Keratinocyte (primary cell): Measurements from ENCODE around the gene FRS3. TPM values are rescaled to one million over a fixed set of nuclear protein-coding genes. Genes with fewer than 3 reads are reported as not detected.

Experiments
- DNase-seq: peaks from one replicate; pipeline ENCODE4 v3.0.0-alpha.2; 2011; ENCODE audit warnings: low read depth, missing footprints, low spot score
- FAIRE-seq: peaks from 2 replicates; lab custom pipeline; 2011; peaks lifted over from hg19 to GRCh38; lab: Jason Lieb, UNC
- H2AFZ ChIP-seq: 2 replicates; pipeline ENCODE4 v1.6.0; 2012; ENCODE audit warnings: low read length, control low read depth, inconsistent platforms; ENCODE audit not compliant: control insufficient read depth
- H3K27ac ChIP-seq: 2 replicates; pipeline ENCODE4 v1.5.1; 2011; ENCODE audit warnings: low read length; ENCODE audit not compliant: control insufficient read depth, insufficient read depth
- H3K27me3 ChIP-seq: 3 replicates; pipeline ENCODE4 v1.6.0; 2011; ENCODE audit warnings: low read length; ENCODE audit not compliant: control insufficient read depth, insufficient read depth; ENCODE audit errors: extremely low read depth
- H3K36me3 ChIP-seq, 2 experiments: 2 replicates in 1 of 2; 3 replicates in 1 of 2; pipeline ENCODE4 v1.5.1; 2011; ENCODE audit warnings: low read length in 2 of 2, mild to moderate bottlenecking in 1 of 2; ENCODE audit not compliant: control insufficient read depth in 2 of 2, insufficient read depth in 2 of 2; ENCODE audit errors: extremely low read depth in 1 of 2
- H3K4me1 ChIP-seq: 3 replicates; pipeline ENCODE4 v1.5.1; 2011; ENCODE audit warnings: low read length; ENCODE audit not compliant: control insufficient read depth, insufficient read depth; ENCODE audit errors: extremely low read depth
- H3K4me2 ChIP-seq: 3 replicates; pipeline ENCODE4 v1.6.0; 2011; ENCODE audit warnings: low read depth, low read length; ENCODE audit not compliant: control insufficient read depth, insufficient read depth; ENCODE audit errors: extremely low read depth
- H3K4me3 ChIP-seq, 3 experiments: fragments of 200-600 bp in 1 of 3; sonication (generic) in 1 of 3; 2 replicates in 2 of 3; 3 replicates in 1 of 3; pipeline ENCODE4 v1.5.1; 2011 to 2016; ENCODE audit warnings: low read length in 3 of 3, mild to moderate bottlenecking in 3 of 3, control low read depth in 2 of 3, inconsistent platforms in 1 of 3, low read depth in 1 of 3, mixed read lengths in 1 of 3, mixed run types in 1 of 3, moderate library complexity in 1 of 3; ENCODE audit not compliant: control insufficient read depth in 2 of 3, insufficient read depth in 2 of 3; ENCODE audit errors: extremely low read depth in 1 of 3
- H3K79me2 ChIP-seq: 2 replicates; pipeline ENCODE4 v1.6.0; 2012; ENCODE audit warnings: low read length; ENCODE audit not compliant: control insufficient read depth, insufficient read depth
- H3K9ac ChIP-seq: 3 replicates; pipeline ENCODE4 v1.6.0; 2011; ENCODE audit warnings: low read length; ENCODE audit not compliant: control insufficient read depth, insufficient read depth; ENCODE audit errors: extremely low read depth
- H3K9me1 ChIP-seq: 3 replicates; pipeline ENCODE4 v1.6.0; 2011; ENCODE audit warnings: low read length; ENCODE audit not compliant: control insufficient read depth, insufficient read depth; ENCODE audit errors: extremely low read depth
- H3K9me3 ChIP-seq: 2 replicates; pipeline ENCODE4 v1.5.1; 2012; ENCODE audit warnings: low read depth, low read length; ENCODE audit not compliant: control insufficient read depth
- H4K20me1 ChIP-seq: 3 replicates; pipeline ENCODE4 v1.6.0; 2011; ENCODE audit warnings: low read length; ENCODE audit not compliant: control insufficient read depth, insufficient read depth; ENCODE audit errors: extremely low read depth
- CTCF ChIP-seq, 3 experiments: IDR thresholded peaks in 1 of 3; conservative IDR thresholded peaks in 1 of 3; optimal IDR thresholded peaks in 1 of 3; 2 replicates in 2 of 3; 3 replicates in 1 of 3; pipeline versions ENCODE3 to v1.5.1; 2011; ENCODE audit warnings: low read length in 3 of 3, mild to moderate bottlenecking in 3 of 3, moderate library complexity in 2 of 3, control low read depth in 1 of 3, inconsistent platforms in 1 of 3; ENCODE audit not compliant: insufficient read depth in 2 of 3; ENCODE audit errors: extremely low read depth in 1 of 3
- EZH2 ChIP-seq: IDR thresholded peaks from one replicate; pipeline ENCODE4 v1.6.1; 2012; ENCODE audit warnings: inconsistent platforms, mild to moderate bottlenecking, low read length, moderate library complexity
- dilution Hi-C: fragments of 300-500 bp; cut with MboI; formaldehyde crosslinking; loops from one replicate; pipeline ENCODE4 v1.7.0; 2020; ENCODE audit warnings: low sequenced_read_pairs; ENCODE audit not compliant: extremely low pct_ligation_motif_present
- polyA plus RNA-seq, 5 experiments: library from polyadenylated mRNA; depleted of rRNA in 3 of 5; stranded (reverse) in 3 of 5; stranded (forward) in 1 of 5; unstranded in 1 of 5; fragments of >200 nt; gene quantifications; 1 replicate in 1 of 5; 2 replicates in 3 of 5; 3 replicates in 1 of 5; pipeline versions ENCODE4 v1.2.1 to v1.2.3, GENCODE V29; 2011 to 2012; ENCODE audit warnings: missing spikeins in 2 of 5, low read depth in 1 of 5, low replicate concordance in 1 of 5

FRS3 gene
- polyA plus RNA-seq, 1 donor (not counting 4 experiments of a cell fraction or from before 2014, with no cell fraction given): 2.0 TPM

DNA sequence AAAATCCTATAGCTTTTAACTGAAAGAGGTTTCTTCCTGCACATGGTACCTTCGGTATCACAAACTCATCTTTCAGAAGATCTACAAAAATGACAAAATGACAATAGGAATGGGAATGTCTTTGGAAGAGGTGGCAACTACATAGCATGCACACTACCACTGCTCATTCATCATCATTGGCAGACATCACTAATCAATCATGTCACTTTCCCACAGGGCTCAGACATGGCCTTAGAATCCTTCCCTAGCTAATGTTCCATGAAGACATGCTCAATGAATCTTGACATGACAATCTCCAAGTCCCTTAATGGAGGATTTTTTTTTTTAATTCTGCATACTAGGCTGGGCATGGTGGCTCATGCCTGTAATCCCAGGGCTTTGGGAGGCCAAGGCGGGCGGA lies 29.3 kb downstream of the FRS3 start:
- Histone ChIP-seq H3K4me3 (no peak overlapping the region), H3K9ac (no peak overlapping the region), H3K4me2 (no peak overlapping the region), H3K27ac (no peak overlapping the region), H3K36me3 (no peaks in the 10 kb centered on the region), H3K27me3 (peaks cover 6% of the 10 kb centered on the region), H3K9me1 (no peaks in the 10 kb centered on the region), H3K79me2 (no peaks in the 10 kb centered on the region), H3K4me1 (no peaks in the 10 kb centered on the region), H2AFZ (no peak overlapping the region), H3K9me3 (no peaks in the 10 kb centered on the region), H4K20me1 (no peaks in the 10 kb centered on the region)
- DNase-seq: no peak
- no peak for TF ChIP-seq CTCF (optimal IDR thresholded peaks at IDR 0.05 in 1 of 3, IDR thresholded peaks at IDR 0.05 in 1 of 3, conservative IDR thresholded peaks at IDR 0.05 in 1 of 3; ENCODE audit: extremely low read depth in 1 of 3, insufficient read depth in 2 of 3, low read length in 3 of 3)
- no peak for TF ChIP-seq EZH2
- FAIRE-seq: no peak
- dilution Hi-C loops: no loop called here

GRCh38 chr6:41748542-41748941 lies 31.2 kb downstream of the FRS3 start:
- dilution Hi-C loops: no loop called here
- no peak for TF ChIP-seq CTCF (optimal IDR thresholded peaks at IDR 0.05 in 1 of 3, IDR thresholded peaks at IDR 0.05 in 1 of 3, conservative IDR thresholded peaks at IDR 0.05 in 1 of 3; ENCODE audit: extremely low read depth in 1 of 3, insufficient read depth in 2 of 3, low read length in 3 of 3)
- TF ChIP-seq EZH2: no peak
- FAIRE-seq: no peak

More at GRCh38 chr6:41748542-41748941, 31.2 kb downstream of the FRS3 start:
- Histone ChIP-seq H3K27ac (no peak overlapping the region), H3K9me1 (no peaks in the 10 kb centered on the region), H3K4me1 (no peaks in the 10 kb centered on the region), H3K79me2 (no peaks in the 10 kb centered on the region), H3K4me2 (no peak overlapping the region), H3K9me3 (no peaks in the 10 kb centered on the region), H4K20me1 (no peaks in the 10 kb centered on the region), H2AFZ (no peak overlapping the region), H3K27me3 (no peaks in the 10 kb centered on the region), H3K9ac (no peak overlapping the region), H3K36me3 (no peaks in the 10 kb centered on the region), H3K4me3 (no peak overlapping the region)
- no peak for DNase-seq
